Neural cell (in vitro differentiated cells): ENCODE data around the gene SOCS6. TPM values are rescaled to one million over a fixed set of nuclear protein-coding genes. Genes with fewer than 3 reads are reported as not detected.

Experiments
- H2AFZ ChIP-seq: fragments of 200-600, 300-800 bp; sonication (generic), shearing (Covaris generic); 2 replicates; pipeline ENCODE4 v1.6.0; 2014; ENCODE audit warnings: low read depth, mild to moderate bottlenecking, antibody characterized with exemption, low read length, moderate library complexity
- H3F3A ChIP-seq: fragments of 200-600 bp; shearing (Covaris generic); 2 replicates; pipeline ENCODE4 v1.6.1; 2016; ENCODE audit warnings: mild to moderate bottlenecking, moderate library complexity, mixed read lengths, antibody characterized with exemption, low read length; ENCODE audit not compliant: insufficient read depth, poor library complexity, severe bottlenecking
- H3K27ac ChIP-seq: fragments of 200-600, 300-800 bp; sonication (generic), shearing (Covaris generic); 2 replicates; pipeline ENCODE4 v1.5.1; 2014; ENCODE audit warnings: mild to moderate bottlenecking, low read length, moderate library complexity
- H3K27me3 ChIP-seq: fragments of 300-800, 200-600 bp; sonication (generic), shearing (Covaris generic); 2 replicates; pipeline ENCODE4 v1.6.0; 2014; ENCODE audit warnings: mild to moderate bottlenecking, low read depth, low read length, moderate library complexity; ENCODE audit not compliant: insufficient read depth
- H3K36me3 ChIP-seq: fragments of 300-800, 200-600 bp; sonication (generic), shearing (Covaris generic); 2 replicates; pipeline ENCODE4 v1.5.1; 2014; ENCODE audit warnings: mild to moderate bottlenecking, antibody characterized with exemption, low read length, moderate library complexity; ENCODE audit not compliant: insufficient read depth
- H3K4me2 ChIP-seq: fragments of 300-800, 200-600 bp; sonication (generic), shearing (Covaris generic); 2 replicates; pipeline ENCODE4 v1.6.0; 2014; ENCODE audit warnings: mild to moderate bottlenecking, low read length
- H3K4me3 ChIP-seq: fragments of 300-800, 200-600 bp; sonication (generic), shearing (Covaris generic); 2 replicates; pipeline ENCODE4 v1.5.1; 2014; ENCODE audit warnings: mild to moderate bottlenecking, low read length, moderate library complexity
- H3K79me2 ChIP-seq: fragments of 200-600 bp; shearing (Covaris generic); replicated peaks from 2 replicates; pipeline ENCODE4 v1.6.0; 2014; ENCODE audit warnings: mild to moderate bottlenecking, low read length, moderate library complexity; ENCODE audit not compliant: insufficient read depth
- H3K9ac ChIP-seq: fragments of 300-800, 200-600 bp; sonication (generic), shearing (Covaris generic); 2 replicates; pipeline ENCODE4 v1.6.1; 2016; ENCODE audit warnings: mild to moderate bottlenecking, low read length, mixed read lengths
- H3K9me2 ChIP-seq: fragments of 200-600 bp; shearing (Covaris generic); 2 replicates; pipeline ENCODE4 v1.6.1; 2016; ENCODE audit warnings: mild to moderate bottlenecking, low read length, mixed read lengths; ENCODE audit not compliant: insufficient read depth
- H3K9me3 ChIP-seq: fragments of 200-600, 300-800 bp; sonication (generic), shearing (Covaris generic); 2 replicates; pipeline ENCODE4 v1.6.1; 2016; ENCODE audit warnings: mild to moderate bottlenecking, mixed run types, low read length, moderate library complexity, mixed read lengths
- H4K20me1 ChIP-seq: fragments of 200-600 bp; shearing (Covaris generic); 2 replicates; pipeline ENCODE4 v1.6.1; 2016; ENCODE audit warnings: mild to moderate bottlenecking, mixed run types; ENCODE audit not compliant: insufficient read depth
- CTCF ChIP-seq: fragments of 450-650 bp; IDR thresholded peaks from 2 replicates; pipeline ENCODE4 v1.5.1; 2014; ENCODE audit warnings: antibody characterized with exemption, mild to moderate bottlenecking, moderate library complexity; ENCODE audit not compliant: poor library complexity, severe bottlenecking
- EP300 ChIP-seq: fragments of 450-650 bp; conservative IDR thresholded peaks from 2 replicates; pipeline ENCODE4 v1.6.1; 2014; ENCODE audit warnings: antibody characterized with exemption, mild to moderate bottlenecking, moderate library complexity; ENCODE audit not compliant: poor library complexity, severe bottlenecking
- EZH2 ChIP-seq: fragments of 200-600, 300-800 bp; shearing (Covaris generic), sonication (generic); IDR thresholded peaks from 2 replicates; pipeline ENCODE4 v1.6.1; 2014; ENCODE audit warnings: antibody characterized with exemption, low read length, borderline replicate concordance, mild to moderate bottlenecking; ENCODE audit not compliant: insufficient read depth, poor library complexity, severe bottlenecking
- MXI1 ChIP-seq: fragments of 450-650 bp; conservative IDR thresholded peaks from 2 replicates; pipeline ENCODE4 v1.6.1; 2014; ENCODE audit warnings: antibody characterized with exemption, mild to moderate bottlenecking; ENCODE audit not compliant: poor library complexity, severe bottlenecking
- POLR2AphosphoS5 ChIP-seq: IDR thresholded peaks from 2 replicates; pipeline ENCODE4 v1.6.1; 2012
- RAD21 ChIP-seq: fragments of 450-650 bp; conservative IDR thresholded peaks from 2 replicates; pipeline ENCODE4 v1.6.1; 2014; ENCODE audit warnings: antibody characterized with exemption, mild to moderate bottlenecking, moderate library complexity
- SMC3 ChIP-seq: fragments of 450-650 bp; conservative IDR thresholded peaks from 2 replicates; pipeline ENCODE4 v1.6.1; 2014; ENCODE audit warnings: antibody characterized with exemption, mild to moderate bottlenecking, moderate library complexity; ENCODE audit not compliant: poor library complexity
- TAF1 ChIP-seq: IDR thresholded peaks from 2 replicates; pipeline ENCODE4 v1.6.1; 2012; ENCODE audit warnings: low read depth
- polyA plus RNA-seq: library from polyadenylated mRNA; depleted of rRNA; stranded (reverse); fragments of >200 nt; gene quantifications from 2 replicates; pipeline ENCODE4 v1.2.3, GENCODE V29; 2014
- TF ChIP-seq, protein P1 (sequence below): IDR thresholded peaks from 2 replicates; pipeline ENCODE4 v1.6.1; 2012; ENCODE audit warnings: borderline replicate concordance

SOCS6 gene
- polyA plus RNA-seq, 1 donor from 2014 or later: 21.9 TPM

DNA sequence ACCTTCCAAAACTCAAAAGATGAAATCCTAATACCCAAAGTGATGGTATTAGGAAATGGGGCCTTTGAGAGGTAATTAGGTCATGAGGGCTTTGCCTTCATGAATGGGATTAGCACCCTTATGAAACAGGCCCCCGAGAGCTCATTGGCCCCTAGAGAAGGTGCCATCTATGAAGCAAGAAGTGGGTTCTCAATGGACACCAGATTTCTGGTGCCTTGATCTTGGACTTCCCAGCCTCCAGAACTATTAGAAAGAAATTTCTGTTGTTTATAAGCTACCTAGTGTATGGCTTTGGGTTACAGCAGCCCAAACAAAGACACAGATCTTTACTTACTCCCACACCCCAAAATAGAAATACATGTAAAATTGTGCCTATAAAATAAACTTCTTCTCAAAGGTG, 45.4 kb downstream of the SOCS6 start:
- no peaks in the 10 kb centered on the region for H3K79me2 ChIP-seq
- H4K20me1 ChIP-seq: no peaks in the 10 kb centered on the region
- no peaks in the 10 kb centered on the region for H3K27me3 ChIP-seq
- no peak overlapping the region for H3K9ac ChIP-seq
- TF ChIP-seq POLR2AphosphoS5: no peak
- TF ChIP-seq RAD21: no peak
- no peak overlapping the region for H3K27ac ChIP-seq
- no peaks in the 10 kb centered on the region for H3K9me2 ChIP-seq
- no peaks in the 10 kb centered on the region for H3F3A ChIP-seq
- H3K4me2 ChIP-seq: no peak overlapping the region
- no peak overlapping the region for H2AFZ ChIP-seq
- no peaks in the 10 kb centered on the region for H3K9me3 ChIP-seq
- no peak overlapping the region for H3K4me3 ChIP-seq
- H3K36me3 ChIP-seq: no peaks in the 10 kb centered on the region

DNA sequence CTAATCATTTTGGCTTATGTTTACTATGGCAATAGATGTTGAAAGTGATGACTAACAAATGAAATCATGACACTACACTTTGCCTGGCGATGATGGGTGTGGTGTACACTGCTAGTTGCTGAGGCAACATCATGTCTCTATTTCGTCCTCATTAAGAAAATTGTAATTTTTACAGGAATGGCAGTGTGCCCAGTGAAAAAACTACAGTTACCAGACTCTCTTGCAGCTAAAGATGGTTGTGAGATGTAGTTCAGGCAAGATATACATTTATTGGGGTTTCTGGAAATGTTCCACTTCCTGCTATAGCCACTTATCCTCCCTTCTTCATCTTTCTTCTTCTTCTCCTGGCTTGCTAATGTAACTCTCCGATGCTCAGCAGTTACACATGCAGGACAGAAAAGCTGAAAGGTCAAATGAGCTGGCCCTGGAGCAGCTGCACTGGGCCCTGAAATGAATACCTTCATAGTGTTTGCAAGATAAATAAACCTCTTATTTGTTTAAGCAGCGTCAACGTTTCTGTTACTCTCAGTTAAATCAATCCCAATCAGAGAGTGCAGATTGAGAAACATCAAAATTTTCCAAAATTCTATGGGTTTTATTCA, 46.0 kb downstream of the SOCS6 start:
- Histone ChIP-seq H3K4me2 (no peak overlapping the region), H3K9ac (no peak overlapping the region), H2AFZ (no peak overlapping the region), H4K20me1 (no peaks in the 10 kb centered on the region), H3K27ac (no peak overlapping the region), H3K9me2 (no peaks in the 10 kb centered on the region), H3K9me3 (no peaks in the 10 kb centered on the region), H3K4me3 (no peak overlapping the region), H3K79me2 (no peaks in the 10 kb centered on the region), H3K36me3 (no peaks in the 10 kb centered on the region), H3K27me3 (no peaks in the 10 kb centered on the region), H3F3A (no peaks in the 10 kb centered on the region)
- no peak for TF ChIP-seq EZH2
- TF ChIP-seq POLR2AphosphoS5: no peak
- no peak for TF ChIP-seq SMC3
- TF ChIP-seq EP300: no peak
- TF ChIP-seq TAF1: no peak
- no peak for TF ChIP-seq MXI1
- TF ChIP-seq CTCF: no peak
- TF ChIP-seq RAD21: no peak
- TF ChIP-seq, protein P1, sequence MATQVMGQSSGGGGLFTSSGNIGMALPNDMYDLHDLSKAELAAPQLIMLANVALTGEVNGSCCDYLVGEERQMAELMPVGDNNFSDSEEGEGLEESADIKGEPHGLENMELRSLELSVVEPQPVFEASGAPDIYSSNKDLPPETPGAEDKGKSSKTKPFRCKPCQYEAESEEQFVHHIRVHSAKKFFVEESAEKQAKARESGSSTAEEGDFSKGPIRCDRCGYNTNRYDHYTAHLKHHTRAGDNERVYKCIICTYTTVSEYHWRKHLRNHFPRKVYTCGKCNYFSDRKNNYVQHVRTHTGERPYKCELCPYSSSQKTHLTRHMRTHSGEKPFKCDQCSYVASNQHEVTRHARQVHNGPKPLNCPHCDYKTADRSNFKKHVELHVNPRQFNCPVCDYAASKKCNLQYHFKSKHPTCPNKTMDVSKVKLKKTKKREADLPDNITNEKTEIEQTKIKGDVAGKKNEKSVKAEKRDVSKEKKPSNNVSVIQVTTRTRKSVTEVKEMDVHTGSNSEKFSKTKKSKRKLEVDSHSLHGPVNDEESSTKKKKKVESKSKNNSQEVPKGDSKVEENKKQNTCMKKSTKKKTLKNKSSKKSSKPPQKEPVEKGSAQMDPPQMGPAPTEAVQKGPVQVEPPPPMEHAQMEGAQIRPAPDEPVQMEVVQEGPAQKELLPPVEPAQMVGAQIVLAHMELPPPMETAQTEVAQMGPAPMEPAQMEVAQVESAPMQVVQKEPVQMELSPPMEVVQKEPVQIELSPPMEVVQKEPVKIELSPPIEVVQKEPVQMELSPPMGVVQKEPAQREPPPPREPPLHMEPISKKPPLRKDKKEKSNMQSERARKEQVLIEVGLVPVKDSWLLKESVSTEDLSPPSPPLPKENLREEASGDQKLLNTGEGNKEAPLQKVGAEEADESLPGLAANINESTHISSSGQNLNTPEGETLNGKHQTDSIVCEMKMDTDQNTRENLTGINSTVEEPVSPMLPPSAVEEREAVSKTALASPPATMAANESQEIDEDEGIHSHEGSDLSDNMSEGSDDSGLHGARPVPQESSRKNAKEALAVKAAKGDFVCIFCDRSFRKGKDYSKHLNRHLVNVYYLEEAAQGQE: no peak
